IPS-18a (cell line): ENCODE data around the gene PRKAG3.
"Not testable (repeated sequence)": the region's sequence is repeated elsewhere in the genome, so short reads cannot be mapped to it uniquely, and the experiment has no call there.

Experiments used
- H3K27ac ChIP-seq: one replicate; pipeline ENCODE4 v1.5.1; 2013; ENCODE audit warnings: low read length
- H3K27me3 ChIP-seq: one replicate; pipeline ENCODE4 v1.6.1; 2013; ENCODE audit warnings: mild to moderate bottlenecking, low read length; ENCODE audit not compliant: control insufficient read depth, insufficient read depth
- H3K36me3 ChIP-seq: one replicate; pipeline ENCODE4 v1.6.1; 2013; ENCODE audit warnings: low read depth, low read length; ENCODE audit not compliant: control insufficient read depth
- H3K4me1 ChIP-seq: one replicate; pipeline ENCODE4 v1.6.1; 2013; ENCODE audit warnings: low read depth, low read length; ENCODE audit not compliant: control insufficient read depth
- H3K4me3 ChIP-seq: one replicate; pipeline ENCODE4 v1.5.1; 2013; ENCODE audit warnings: low read length
- H3K9ac ChIP-seq: one replicate; pipeline ENCODE4 v1.6.1; 2013; ENCODE audit warnings: mild to moderate bottlenecking, low read length, moderate library complexity
- H3K9me3 ChIP-seq: one replicate; pipeline ENCODE4 v1.6.1; 2013; ENCODE audit warnings: low read depth, low read length; ENCODE audit not compliant: control insufficient read depth

The PRKAG3 gene

GRCh38 chr2:218853766-218854165, 22.2 kb upstream of the PRKAG3 start:
- Histone ChIP-seq H3K4me3 (no peak overlapping the region), H3K9ac (no peak overlapping the region), H3K9me3 (no peaks in the 10 kb centered on the region), H3K4me1 (peaks cover 8% of the 10 kb centered on the region), H3K36me3 (no peaks in the 10 kb centered on the region), H3K27me3 (peaks cover 62% of the 10 kb centered on the region), H3K27ac (no peak overlapping the region)

DNA sequence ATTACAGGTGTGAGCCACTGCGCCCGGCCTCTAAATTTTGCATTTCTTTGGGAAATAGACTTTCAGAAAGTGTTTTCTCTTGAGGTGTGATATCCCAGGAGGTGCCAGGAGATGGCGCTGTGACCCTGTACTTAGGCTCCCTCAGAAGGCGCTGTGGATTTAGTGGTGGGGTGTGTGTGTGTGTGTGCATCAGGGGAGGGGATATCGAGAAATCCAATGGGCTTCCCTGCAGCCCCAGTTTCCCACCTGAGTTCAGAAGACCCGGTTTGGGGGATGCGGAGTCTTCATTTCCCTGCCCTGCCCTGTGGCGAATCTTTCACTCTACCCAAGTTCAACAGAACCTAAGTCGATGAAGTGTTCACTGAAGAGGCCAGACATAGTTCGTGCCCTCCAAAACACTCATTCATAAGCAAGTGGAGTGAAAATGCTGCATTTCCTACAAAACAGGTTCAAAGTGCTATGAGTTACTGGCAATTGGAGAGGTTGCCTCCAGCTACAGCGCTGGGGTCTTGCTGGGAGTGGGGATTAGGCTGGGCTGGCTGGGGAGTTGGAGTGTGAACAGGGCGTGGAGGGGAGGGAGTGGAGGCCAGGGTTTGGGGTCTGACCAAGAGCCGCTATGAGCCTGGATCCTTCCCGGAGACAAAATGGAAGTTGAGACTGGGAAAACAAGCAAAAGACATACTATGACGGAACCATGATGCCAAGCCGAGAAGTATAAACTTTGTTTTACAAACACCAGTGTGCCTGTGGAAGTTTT, 21.5 kb upstream of the PRKAG3 start:
- Histone ChIP-seq H3K9me3 (no peaks in the 10 kb centered on the region), H3K27me3 (peaks cover 55% of the 10 kb centered on the region), H3K4me3 (no peak overlapping the region), H3K27ac (no peak overlapping the region), H3K9ac (no peak overlapping the region), H3K36me3 (no peaks in the 10 kb centered on the region), H3K4me1 (peaks cover 8% of the 10 kb centered on the region)

DNA sequence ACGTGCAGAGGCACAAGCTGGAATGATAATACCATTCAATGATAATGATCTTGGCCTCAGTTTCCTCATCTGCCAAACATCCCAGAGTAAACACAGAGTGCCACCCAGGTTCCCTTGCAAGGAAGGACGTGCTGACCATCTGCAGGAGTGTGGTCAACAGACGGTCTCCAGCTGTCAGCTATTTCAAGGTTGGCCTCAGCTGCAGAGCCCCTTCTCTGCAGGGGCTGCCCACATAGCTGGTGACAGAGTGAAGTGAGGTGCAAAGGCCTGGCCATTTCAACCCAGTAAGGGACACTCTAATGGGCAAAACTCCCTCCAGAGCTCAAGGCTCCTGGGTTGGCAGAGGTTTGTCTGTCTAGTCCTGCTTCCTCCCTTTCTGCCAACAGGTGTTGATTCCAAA, 19.7 kb upstream of the PRKAG3 start:
- no peak overlapping the region for H3K9ac ChIP-seq
- H3K36me3 ChIP-seq, result no peaks in the 10 kb centered on the region
- no peak overlapping the region for H3K27ac ChIP-seq
- peaks cover 8% of the 10 kb centered on the region for H3K4me1 ChIP-seq
- no peak overlapping the region for H3K4me3 ChIP-seq
- H3K27me3 ChIP-seq, result peaks cover 37% of the 10 kb centered on the region
- no peaks in the 10 kb centered on the region for H3K9me3 ChIP-seq

DNA sequence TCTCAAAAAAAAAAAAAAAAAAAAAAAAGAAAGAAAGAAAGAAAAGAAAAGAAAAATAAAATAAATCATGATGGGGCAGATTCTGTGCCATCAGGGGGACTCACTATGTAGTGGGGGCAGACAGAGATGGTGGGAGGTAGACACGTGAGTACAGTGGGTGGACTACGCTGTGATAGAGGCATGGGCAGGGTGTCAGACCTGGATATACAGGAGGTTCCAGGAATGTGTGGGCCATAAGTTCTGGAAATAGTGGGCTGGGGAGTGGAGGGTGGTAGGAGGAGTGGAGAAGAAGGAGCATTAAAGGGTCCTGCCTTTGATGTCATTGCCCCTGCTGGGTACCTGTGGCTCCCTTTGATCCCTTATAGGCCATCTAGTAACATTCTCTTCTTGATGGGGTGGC, 19.2 kb upstream of the PRKAG3 start:
- Histone ChIP-seq H3K4me1 (peaks cover 8% of the 10 kb centered on the region), H3K36me3 (no peaks in the 10 kb centered on the region), H3K4me3 (no peak overlapping the region), H3K27me3 (peaks cover 32% of the 10 kb centered on the region), H3K27ac (no peak overlapping the region), H3K9ac (no peak overlapping the region), H3K9me3 (no peaks in the 10 kb centered on the region)

DNA sequence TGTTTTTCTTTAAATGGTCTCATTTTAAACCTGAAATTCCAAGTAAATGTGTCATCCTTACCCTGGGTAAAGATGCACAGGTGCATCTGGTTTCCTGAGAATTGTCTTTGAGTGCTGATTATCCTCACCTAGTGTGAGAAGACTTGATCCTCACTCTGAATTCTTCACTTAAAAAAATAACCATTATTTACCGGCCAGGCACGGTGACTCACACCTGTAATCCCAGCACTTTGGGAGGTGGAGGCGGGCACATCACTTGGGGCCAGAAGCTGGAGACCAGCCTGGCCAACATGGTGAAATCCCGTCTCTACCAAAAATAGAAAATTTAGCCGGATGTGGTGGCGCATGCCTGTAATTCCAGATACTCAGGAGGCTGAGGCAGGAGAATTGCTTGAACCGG, 18.1 kb upstream of the PRKAG3 start:
- Histone ChIP-seq H3K36me3 (no peaks in the 10 kb centered on the region), H3K4me1 (peaks cover 4% of the 10 kb centered on the region), H3K27me3 (peaks cover 21% of the 10 kb centered on the region), H3K9ac (no peak overlapping the region), H3K9me3 (no peaks in the 10 kb centered on the region), H3K27ac (no peak overlapping the region), H3K4me3 (no peak overlapping the region)

DNA sequence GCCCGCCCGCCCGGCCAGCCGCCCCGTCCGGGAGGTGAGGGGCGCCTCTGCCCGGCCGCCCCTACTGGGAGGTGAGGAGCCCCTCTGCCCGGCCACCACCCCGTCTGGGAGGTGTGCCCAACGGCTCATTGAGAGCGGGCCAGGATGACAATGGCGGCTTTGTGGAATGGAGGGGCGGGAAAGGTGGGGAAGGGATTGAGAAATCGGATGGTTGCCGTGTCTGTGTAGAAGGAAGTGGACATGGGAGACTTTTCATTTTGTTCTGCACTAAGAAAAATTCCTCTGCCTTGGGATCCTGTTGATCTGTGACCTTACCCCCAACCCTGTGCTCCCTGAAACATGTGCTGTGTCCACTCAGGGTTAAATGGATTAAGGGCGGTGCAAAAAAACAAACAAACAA, 15.4 kb upstream of the PRKAG3 start:
- H3K27me3 ChIP-seq, H3K9ac ChIP-seq, H3K4me3 ChIP-seq, H3K36me3 ChIP-seq, H3K27ac ChIP-seq, H3K9me3 ChIP-seq, H3K4me1 ChIP-seq: not testable (repeated sequence)

DNA sequence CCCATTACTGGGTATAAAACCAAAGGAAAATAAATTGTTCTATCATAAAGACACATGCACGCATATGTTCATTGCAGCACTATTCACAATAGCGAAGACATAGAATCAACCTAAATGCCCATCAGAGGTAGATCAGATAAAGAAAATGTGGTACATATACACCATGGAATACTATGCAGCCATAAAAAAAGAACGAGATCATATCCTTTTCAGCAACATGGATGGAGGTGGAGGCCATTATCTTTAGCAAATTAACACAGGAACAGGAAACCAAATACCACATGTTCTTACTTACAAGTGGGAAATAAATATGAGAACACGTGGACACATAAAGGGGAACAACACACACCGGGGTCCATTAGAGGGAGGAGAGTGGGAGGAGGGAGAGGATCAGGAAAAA, 12.7 kb upstream of the PRKAG3 start:
- not testable (repeated sequence) for H3K36me3 ChIP-seq, H3K9ac ChIP-seq, H3K27me3 ChIP-seq, H3K27ac ChIP-seq, H3K4me3 ChIP-seq, H3K9me3 ChIP-seq, H3K4me1 ChIP-seq

- Histone ChIP-seq H3K9ac (no peak overlapping the region), H3K4me3 (no peak overlapping the region), H3K36me3 (no peaks in the 10 kb centered on the region), H3K4me1 (no peaks in the 10 kb centered on the region), H3K27ac (no peak overlapping the region), H3K9me3 (no peaks in the 10 kb centered on the region), H3K27me3 (no peaks in the 10 kb centered on the region)
These were observed 8.3 kb upstream of the PRKAG3 start for GRCh38 chr2:218839888-218840287.

DNA sequence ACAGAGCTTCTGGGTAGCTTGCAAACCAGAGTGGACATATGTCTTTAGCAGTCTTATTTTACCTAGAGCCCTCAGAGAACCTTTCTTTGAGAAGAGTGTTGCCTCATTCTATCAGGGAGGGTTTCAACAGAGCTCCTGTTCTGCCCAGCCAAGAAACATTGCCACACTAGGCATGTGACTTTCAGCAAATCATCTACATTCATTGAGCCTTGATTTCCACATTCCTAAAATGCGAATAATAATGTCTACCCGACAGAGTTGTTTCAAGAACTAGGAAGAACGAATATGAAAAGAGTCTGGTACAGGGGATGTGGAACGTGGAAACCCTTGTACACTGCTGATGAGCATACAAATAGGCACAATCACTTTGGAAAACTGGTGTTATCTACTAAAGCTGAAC, 7.8 kb upstream of the PRKAG3 start:
- Histone ChIP-seq H3K36me3 (no peaks in the 10 kb centered on the region), H3K27me3 (no peaks in the 10 kb centered on the region), H3K9me3 (no peaks in the 10 kb centered on the region), H3K4me1 (no peaks in the 10 kb centered on the region), H3K27ac (no peak overlapping the region), H3K9ac (no peak overlapping the region), H3K4me3 (no peak overlapping the region)

- Histone ChIP-seq H3K27me3 (no peaks in the 10 kb centered on the region), H3K9ac (no peak overlapping the region), H3K36me3 (no peaks in the 10 kb centered on the region), H3K27ac (no peak overlapping the region), H3K4me1 (no peaks in the 10 kb centered on the region), H3K9me3 (no peaks in the 10 kb centered on the region), H3K4me3 (no peak overlapping the region)
These were observed 5.9 kb upstream of the PRKAG3 start for GRCh38 chr2:218837495-218837894.

GRCh38 chr2:218834685-218835084, 3.1 kb upstream of the PRKAG3 start:
- Histone ChIP-seq H3K9me3 (no peaks in the 10 kb centered on the region), H3K9ac (no peak overlapping the region), H3K27me3 (no peaks in the 10 kb centered on the region), H3K36me3 (no peaks in the 10 kb centered on the region), H3K4me3 (no peak overlapping the region), H3K4me1 (no peaks in the 10 kb centered on the region), H3K27ac (no peak overlapping the region)

- H3K27me3 ChIP-seq, result no peaks in the 10 kb centered on the region
- H3K27ac ChIP-seq, result no peak overlapping the region
- no peaks in the 10 kb centered on the region for H3K9me3 ChIP-seq
- H3K4me3 ChIP-seq, result no peak overlapping the region
- no peaks in the 10 kb centered on the region for H3K4me1 ChIP-seq
- H3K36me3 ChIP-seq, result no peaks in the 10 kb centered on the region
- H3K9ac ChIP-seq, result no peak overlapping the region
These were observed 1.5 kb upstream of the PRKAG3 start for GRCh38 chr2:218833023-218833609.
